GM19324 (cell line): ENCODE measurements around the gene DDA1.

Experiments used
- ATAC-seq: cut with Tn5 transposase; IDR thresholded peaks from one replicate; pipeline ENCODE4 v1.9.1; 2021; ENCODE audit warnings: mild to moderate bottlenecking, moderate library complexity; ENCODE audit not compliant: unreplicated experiment, low FRiP score

DDA1 gene

GRCh38 chr19:17309965-17310461, 650 bp downstream of the DDA1 start:
- ATAC-seq: no peak

GRCh38 chr19:17311455-17312188, 2.3 kb downstream of the DDA1 start:
- ATAC-seq: no peak

- no peak for ATAC-seq
These were observed 3.1 kb downstream of the DDA1 start for GRCh38 chr19:17312189-17313113.

GRCh38 chr19:17314007-17314593, 4.7 kb downstream of the DDA1 start:
- ATAC-seq: no peak

GRCh38 chr19:17318966-17319365, 9.6 kb downstream of the DDA1 start:
- ATAC-seq: no peak

- ATAC-seq: no peak
These were observed 10.3 kb downstream of the DDA1 start for GRCh38 chr19:17319473-17320238.

- ATAC-seq: no peak
These were observed 11.1 kb downstream of the DDA1 start for GRCh38 chr19:17320435-17320834.

GRCh38 chr19:17321655-17322489, 12.5 kb downstream of the DDA1 start:
- ATAC-seq: no peak

GRCh38 chr19:17322854-17323253, 13.5 kb downstream of the DDA1 start:
- no peak for ATAC-seq

GRCh38 chr19:17323300-17323963, 14.1 kb downstream of the DDA1 start:
- ATAC-seq: no peak

GRCh38 chr19:17323964-17324332, 14.6 kb downstream of the DDA1 start:
- no peak for ATAC-seq

GRCh38 chr19:17324357-17325114, 15.2 kb downstream of the DDA1 start:
- no peak for ATAC-seq

- ATAC-seq: no peak
These were observed 15.8 kb downstream of the DDA1 start for GRCh38 chr19:17325133-17325532.

- ATAC-seq: no peak
These were observed 16.7 kb downstream of the DDA1 start for GRCh38 chr19:17325881-17326594.

GRCh38 chr19:17326595-17326966, 17.2 kb downstream of the DDA1 start:
- no peak for ATAC-seq

- no peak for ATAC-seq
These were observed 17.8 kb downstream of the DDA1 start for GRCh38 chr19:17327068-17327653.
